HG03565 (cell line): ENCODE measurements around the gene ENTR1.
"Not testable (repeated sequence)": the region's sequence is repeated elsewhere in the genome, so short reads cannot be mapped to it uniquely, and the experiment has no call there.

ENCODE experiments used
- ATAC-seq: cut with Tn5 transposase; IDR thresholded peaks from one replicate; pipeline ENCODE4 v1.9.1; 2021; ENCODE audit warnings: mild to moderate bottlenecking, moderate library complexity; ENCODE audit not compliant: unreplicated experiment

ENTR1 gene

DNA sequence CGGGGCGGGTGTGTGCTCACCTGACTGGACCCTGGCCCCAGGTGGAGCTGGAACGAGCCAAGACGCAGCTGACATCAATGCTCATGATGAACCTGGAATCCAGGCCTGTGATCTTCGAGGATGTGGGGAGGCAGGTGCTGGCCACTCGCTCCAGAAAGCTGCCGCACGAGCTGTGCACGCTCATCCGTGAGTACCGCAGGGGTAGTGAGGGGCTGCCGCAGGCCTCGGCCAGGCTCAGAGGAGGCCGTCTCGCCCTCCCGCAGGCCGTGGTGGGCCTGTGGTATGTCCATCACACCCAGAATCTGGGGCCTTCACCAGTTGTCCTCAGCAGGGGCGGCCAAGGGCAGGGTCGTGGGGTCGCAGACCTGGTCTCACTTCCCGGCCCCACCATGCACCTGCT lies 11.4 kb upstream of the ENTR1 start:
- no peak for ATAC-seq

DNA sequence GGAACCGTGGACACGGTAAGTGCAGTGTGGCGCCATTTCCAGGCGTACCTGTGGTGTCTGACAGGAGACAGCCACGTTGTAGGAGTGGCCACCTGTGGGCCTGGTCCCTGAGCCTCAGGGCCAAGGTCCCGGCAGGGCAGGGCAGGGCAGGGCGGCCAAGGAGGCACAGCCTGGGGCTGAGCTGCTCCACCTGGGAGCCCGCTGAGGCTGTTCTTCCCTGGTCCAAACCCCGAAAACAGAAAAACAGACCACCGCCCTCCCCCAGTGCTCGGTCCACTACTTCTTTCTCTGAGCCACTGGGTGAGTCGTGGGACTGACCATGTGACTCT lies 8.6 kb upstream of the ENTR1 start:
- no peak for ATAC-seq

DNA sequence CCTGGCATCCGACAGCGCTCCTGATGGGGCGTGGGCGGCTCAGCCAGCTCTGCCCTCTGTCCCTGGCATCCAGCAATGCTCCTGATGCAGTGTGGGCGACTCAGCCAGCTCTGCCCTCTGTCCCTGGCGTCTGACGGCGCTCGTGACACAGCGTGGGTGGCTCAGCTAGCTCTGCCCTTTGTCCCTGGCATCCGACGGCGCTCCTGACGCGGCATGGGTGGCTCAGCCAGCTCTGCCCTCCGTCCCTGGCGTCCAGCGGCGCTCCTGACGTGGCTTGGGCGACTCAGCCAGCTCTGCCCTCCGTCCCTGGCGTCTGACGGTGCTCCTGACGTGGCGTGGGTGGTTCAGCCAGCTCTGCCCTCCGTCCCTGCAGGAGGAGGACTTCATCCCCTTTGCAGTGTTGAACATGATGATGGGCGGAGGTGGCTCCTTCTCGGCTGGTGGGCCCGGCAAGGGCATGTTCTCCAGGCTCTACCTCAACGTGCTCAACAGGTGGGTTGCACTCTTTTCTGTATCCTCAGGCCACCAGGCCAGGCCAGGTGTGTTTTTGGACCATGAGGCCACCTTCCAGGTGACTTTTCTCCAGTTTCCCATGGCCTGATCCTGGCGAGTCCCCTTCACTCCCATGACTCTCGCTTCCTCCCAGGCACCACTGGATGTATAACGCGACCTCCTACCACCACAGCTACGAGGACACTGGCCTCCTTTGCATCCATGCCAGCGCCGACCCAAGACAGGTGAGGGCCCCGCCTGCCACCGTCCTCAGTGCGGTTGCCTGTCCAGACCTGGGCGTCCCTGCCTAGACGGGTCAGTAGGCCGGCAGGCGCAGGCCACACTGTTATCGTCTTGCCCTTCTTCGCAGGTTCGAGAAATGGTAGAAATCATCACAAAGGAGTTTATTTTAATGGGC lies 8.0 kb upstream of the ENTR1 start:
- ATAC-seq = no peak

DNA sequence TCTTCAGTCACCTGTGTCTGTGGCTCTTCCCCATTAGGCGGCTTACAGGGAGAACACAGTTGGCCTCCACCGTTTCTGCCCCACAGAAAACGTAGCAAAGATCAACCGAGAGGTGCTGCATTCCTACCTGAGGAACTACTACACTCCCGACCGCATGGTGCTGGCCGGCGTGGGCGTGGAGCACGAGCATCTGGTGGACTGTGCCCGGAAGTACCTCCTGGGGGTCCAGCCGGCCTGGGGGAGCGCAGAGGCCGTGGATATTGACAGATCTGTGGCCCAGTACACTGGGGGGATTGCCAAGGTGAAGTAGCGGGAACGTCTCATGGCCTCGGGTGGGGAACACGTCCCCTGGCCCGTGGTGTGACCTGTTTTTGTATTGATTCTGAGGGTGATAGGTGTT lies 6.5 kb upstream of the ENTR1 start:
- ATAC-seq = no peak

DNA sequence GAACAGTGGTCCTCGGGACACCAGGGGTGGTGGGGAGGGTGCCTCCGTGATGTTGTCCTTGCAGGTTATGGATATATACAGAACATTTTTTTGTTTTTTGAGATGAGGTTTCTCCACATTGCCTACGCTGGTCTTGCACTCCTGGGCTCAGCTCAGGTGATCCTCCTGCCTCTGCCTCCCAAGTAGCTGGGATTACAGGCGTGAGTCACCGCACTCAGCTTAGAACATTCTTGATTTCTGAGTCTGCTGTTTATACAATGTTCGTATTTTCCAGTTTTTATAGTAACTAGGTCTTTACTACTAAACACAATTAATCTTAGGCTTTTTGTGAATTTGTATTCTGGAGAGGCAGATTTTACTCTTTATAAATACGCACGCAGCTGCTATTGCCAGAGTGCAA lies 6.0 kb upstream of the ENTR1 start:
- no peak for ATAC-seq

DNA sequence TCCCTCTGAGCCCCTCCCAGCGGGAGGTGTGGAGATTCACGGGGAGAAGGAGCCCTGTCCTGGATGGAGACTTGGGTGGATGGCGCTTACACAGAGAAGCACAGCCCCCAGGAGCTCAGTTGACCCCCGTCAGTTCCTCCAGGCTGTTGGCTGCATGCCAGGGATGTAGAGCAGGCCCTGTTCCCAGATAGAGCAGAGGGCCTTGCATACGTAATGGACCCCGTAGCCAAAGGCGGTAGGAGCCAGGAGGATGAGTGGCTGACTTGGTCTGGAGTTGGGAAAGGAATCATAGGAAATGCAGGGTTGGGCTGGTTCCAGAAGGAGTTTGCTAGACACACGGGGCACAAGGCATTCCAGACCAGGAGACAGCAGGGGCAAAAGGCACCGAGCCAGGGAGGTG lies 2.5 kb upstream of the ENTR1 start:
- no peak for ATAC-seq

DNA sequence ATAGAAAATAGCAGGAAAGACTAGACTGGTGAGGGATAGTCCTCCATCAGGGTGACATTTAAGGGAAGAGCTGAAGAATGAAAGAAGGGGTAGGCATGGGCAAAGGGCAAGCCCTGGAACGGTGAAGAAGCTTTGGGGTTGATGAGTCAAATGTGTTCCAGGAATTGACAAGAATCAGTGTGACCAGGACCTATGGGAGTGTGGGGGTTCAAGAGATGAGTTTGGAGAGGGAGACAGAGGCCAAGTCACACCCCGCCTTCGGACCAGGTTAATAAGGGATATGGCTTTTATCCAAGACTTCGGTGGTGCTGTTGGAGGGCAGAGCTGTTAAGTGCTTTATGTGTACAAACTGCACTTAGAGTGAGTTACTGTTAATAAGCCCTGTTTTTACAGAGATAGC lies 964 bp upstream of the ENTR1 start:
- no peak for ATAC-seq

DNA sequence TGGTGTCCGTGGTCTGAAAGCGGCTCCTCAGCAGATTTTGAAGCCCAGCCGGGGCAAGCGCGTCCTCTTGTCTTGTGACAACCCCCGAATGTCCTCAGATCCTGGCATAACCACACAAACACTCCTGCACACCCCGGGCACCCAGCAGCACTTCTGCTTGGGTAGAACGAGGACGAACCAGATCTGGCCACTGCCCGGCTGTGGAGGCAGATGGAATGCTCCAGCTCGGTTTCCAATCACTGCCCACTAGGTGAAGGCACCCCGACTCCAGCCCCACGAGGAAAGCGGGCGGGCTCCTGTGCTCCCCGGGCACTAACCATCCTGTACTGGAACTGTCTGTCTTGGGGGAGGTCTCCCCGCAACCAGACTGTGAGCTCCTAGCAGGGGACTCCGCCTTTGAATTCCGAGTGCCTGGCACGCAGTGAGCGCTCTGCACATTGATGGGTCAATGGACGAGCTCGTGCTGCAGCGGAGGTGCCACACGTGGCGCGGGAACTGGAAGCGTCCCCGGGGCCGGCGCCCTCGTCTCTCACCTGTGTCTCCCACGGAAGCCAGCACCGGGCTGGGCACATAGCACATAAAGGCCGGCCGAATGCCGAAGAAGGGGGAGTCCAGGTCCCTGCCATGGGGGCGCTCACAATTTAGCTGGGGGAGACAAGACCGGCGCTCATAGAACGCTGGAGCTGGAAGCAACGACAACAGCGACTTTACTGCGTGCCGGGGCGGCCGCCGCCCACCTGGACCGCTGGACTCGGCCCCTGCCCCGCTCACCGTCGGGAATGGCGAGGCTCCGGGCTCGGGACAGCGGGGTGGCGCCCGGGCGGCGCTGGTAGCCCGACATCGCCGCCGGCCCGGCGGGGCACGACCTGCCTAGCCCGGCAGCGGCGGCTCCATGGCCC lies 608 bp downstream of the ENTR1 start:
- peak; percentile 11 for ATAC-seq

DNA sequence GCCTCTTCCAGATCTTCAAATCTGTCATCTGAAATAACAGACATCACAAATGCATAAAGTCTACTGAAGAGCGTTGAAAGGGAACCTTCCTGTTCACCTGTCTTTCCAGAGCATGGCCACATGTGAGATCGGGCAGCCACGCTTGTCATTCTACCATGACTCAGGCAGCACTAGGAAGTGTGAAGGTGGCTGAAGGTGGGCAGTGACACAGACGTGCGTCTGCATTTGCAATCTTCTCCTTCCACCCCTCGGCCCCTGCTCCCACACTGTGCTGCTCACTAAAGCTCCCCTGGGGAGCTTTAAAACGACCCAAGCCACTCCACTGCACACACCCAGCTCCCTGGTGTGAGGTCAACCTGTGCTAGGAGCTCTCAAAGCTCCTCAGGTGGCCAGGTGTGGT lies 2.5 kb downstream of the ENTR1 start:
- ATAC-seq = no peak

DNA sequence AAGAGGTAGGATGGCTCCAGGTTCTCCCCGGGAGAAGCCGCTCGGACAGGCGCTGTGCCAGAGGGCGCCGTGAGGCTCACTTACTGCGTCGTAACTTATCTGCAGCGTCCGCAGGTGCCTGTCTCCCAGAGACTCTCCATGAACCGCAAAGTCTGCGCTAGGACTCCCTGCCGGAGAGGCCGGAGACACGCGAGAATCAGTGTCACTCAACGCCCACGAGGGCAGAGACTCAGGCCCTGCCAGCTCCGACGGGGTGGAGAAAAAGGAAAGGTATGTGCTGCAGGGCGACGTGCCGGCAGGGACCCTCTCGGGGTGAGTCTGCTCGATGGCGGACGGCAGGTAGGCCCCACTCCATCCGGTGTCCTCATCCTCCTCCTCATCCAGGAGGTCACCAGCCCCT lies 3.4 kb downstream of the ENTR1 start:
- not testable (repeated sequence) for ATAC-seq

DNA sequence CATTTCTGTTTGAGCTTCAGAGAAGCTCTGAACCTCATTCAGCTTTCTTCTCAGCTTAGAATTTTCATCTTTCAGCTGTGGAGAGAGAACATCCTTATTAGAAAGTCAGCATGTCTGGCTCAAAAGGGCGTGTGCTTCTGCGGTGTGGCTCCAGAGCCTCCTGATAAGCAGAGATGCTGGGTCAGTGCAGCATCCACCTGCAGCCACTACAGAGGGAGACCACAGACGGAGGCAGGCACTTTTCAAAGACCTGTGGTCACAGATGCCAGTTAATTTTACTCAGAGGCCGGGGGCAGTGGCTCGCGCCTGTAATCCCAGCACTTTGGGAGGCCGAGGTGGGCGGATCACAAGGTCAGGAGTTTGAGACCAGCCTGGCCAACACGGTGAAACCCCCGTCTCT lies 4.5 kb downstream of the ENTR1 start:
- ATAC-seq = not testable (repeated sequence)

DNA sequence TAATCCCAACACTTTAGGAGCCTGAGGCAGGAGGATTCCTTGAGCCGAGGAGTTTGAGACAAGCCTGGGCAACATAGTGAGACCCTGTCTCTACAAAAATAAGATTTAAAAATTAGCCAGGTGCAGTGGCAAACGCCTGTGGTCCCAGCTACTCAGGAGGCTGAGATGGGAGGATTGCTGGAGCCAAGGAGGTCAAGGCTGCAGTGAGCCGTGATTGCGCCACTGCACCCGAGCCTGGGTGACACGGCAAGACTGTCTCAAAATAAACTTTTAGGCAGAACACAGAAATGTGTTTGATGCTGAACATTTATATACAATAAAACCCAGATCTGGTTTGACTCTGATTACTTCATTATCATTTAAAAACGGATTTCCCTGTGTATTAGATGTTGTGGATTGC lies 4.9 kb downstream of the ENTR1 start:
- no peak for ATAC-seq

DNA sequence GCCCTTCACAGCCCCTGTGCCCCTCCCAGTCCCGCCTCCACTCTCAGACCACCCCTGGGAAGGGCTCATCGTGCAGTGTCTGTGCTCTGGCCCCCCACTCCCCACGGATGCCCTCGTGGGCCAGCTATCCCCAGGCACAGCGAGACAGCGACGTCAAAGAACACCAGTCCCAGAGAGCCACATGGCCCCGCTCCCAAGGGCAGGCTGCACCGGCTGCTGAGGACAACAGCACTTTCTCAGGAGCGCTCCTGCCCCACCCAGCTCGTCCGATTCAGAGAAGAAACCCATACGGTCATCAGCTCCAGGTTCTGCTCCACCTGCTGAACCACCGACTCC lies 5.6 kb downstream of the ENTR1 start:
- ATAC-seq = no peak

DNA sequence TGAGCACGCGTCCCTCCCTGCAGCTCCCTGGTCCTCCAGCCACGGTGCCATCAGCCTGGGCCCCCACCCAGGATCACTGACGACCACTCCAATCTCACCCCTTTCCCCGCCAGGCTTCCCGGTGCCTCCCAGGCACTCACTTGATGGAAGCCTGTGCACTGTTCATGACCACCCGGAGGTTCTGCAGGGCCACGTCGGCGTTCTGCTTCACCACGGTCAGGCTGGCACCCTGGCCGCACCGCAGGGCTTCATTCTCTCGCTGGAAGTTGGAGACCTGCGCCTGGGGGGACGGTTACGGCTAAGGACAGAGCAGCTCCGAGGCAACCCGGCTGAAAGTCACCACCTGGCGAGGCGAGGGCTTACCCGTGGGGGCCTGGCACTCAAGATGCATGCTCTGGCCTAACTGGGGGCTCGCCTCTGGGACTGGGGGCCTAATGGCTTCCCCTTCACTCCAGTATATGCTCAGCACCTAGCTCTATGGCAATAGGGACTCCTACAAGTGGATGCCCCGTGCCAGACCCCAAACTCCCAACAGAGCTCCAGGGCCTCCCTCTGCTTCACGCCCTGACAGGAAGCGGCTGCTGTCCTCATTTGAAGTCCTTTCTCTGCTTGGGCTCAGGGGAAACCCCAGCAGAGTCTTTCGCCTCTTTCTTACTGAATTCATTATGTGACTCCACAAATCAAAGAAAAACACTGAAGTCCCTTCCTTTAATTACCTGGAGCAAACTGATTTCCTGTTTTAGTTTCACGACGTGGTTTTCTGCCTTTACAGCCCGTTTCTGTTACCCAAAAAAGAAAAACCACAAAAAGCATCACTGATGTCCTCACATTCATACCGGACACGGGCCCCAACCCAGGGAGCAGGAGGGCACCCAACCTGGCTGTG lies 6.3 kb downstream of the ENTR1 start:
- no peak for ATAC-seq

DNA sequence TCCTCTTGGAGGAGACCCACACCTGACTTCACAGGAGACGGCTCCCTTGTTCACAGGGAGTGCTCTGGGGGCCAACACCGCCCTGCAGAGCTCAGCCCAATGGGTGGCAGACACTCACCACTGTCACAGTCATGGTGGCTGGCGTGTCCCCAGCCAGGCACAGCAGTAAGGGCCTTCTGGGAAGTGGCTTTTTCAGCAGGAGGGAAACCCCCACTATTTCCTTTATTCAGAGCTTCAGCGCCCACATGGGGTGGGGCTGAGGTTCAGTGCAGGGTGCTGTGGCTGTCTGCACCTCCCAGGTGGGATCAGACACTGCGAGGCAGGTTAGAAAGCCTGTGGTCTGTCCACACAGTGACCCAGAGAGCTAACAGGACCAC lies 6.9 kb downstream of the ENTR1 start:
- no peak for ATAC-seq

DNA sequence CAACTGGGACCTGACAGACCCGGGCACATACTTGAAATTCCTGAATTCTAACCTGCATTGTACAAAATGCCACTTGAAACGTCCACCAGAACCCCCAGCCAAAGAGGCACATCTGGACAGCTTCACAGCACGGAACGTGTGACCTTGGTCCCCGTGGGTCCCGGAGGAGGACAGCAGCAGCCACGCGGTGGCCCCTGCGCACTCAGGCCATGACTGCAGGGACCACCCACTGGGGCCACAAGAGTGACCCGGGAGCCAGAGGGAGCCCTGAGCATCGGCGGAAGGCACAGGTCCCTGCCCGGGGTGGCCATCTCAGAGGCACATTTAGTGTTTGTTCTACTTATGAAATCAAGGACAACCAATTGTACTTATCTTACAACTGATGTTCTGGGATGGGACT lies 8.3 kb downstream of the ENTR1 start:
- ATAC-seq = no peak

DNA sequence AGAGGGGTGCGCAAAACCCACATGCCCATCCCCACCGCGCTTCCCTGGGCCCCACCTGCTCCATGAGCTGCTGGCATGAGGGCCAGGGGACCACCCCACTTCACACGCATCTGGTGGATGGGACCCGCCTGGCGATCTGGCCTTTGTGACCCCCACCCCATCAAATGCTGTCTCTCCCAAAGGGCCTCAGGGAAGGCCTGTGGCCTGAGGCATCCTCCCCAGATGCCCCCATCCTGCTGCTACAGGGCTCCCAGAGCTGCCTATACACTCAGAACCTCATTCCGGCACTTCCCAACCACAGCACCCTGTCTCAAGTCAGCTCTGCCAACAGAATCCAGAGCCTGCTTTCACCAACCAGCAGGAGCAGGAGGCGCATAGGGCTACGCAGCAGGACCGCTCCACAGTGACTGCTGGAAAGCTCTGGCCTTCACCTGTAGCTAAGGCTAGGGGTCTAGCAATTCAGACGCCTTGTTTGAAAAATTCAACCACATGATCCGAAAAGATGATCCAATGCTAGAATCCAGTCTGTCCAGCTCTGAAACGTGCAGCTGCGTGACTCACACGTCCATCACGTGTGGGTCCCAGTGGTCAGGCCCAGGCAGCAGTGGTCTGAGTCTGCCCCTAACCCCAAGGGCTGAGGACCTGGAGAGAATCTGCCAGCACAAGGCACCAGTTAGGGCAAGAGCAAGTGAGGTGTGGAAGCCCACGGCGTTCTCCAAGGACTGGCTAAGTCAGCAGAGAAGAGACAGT lies 9.1 kb downstream of the ENTR1 start:
- ATAC-seq = no peak

DNA sequence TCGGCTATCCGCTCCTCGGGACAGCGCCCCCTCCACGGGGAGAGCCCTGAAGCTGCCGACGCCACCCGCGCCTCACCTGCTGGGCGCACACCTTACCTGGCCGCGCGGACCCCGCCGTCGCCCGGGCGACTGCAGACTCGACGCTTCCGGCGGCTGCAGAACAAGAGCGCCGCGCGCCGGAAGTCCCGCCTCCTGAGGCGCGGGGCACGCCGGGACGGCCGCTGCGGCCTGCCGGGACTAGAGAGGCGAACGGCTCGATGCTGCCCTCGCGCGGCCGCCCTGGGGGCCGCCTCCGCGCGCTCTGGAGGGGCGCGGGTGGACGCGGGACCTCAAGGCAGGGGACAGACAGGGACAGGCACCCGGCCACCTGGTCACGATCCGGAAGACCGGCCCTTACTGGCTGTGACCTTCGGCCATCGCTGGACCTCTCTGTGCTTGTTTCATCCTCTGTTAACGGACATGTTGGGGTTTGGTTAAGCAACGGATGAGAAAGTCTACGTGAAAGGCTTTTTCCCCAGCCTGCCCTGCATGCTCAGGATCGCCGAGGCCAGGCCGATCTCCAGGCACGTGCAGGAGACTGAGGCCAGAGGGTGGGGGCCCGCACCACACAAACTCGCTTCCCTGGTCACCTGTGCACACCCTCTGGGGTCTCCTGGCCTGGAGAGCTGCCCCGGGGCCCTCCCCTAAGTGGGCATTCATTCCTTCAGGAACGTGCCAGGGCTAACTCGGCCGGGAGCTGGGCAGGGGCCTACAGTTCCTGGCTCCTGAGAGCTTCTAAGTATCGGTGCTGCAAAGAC lies 10.2 kb downstream of the ENTR1 start, which contains the start of gene SNAPC4:
Gene SNAPC4, minus strand, starts transcription at position 133 of the 797 bp plus-strand sequence. CDS start 1,742 bp downstream, outside the sequence.
- ATAC-seq = peak; percentile 75

DNA sequence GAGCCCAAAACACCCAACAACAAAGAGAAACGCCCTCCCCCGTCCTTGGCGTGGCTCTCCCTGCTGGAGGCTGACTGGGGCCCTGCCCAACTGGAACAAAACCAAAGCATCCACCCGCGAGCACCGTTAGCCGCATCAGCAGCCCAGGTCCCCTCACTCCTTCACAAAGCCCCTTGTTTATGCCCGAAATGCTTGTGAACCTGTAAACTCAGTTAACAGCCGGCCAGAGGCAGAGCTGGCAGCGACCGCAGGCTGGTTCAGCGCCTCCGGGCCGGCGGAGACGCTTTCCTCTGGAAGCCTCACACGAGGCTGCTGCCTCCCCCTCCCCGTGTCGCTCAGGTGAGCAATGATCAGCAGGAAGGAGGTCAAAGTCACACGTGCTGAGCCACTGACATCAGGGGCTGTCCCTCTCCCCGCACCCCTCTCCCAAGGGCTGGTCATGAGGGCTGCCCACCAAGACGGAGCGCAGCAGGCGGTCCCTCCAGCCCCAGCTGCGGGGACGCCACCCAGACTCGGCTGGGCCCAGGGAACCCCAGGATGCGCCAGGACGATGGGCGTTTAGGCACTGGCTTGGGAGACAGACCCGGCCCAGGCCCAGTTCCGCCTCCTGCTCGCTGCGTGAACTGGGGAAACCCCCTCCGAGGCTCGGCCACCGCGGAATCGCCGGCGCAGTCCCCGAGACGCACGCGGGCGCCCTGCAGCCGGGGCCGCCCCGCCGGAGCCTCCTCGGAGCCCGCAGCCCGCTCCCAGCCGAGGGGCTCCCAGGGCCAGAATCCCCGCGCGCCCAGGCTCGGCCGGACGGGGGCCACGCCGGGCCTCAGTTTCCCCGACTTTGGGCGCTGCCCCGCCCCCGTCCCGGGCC lies 11.0 kb downstream of the ENTR1 start:
- peak; percentile 12 for ATAC-seq
